Activated T-cell treated with anti-CD3 and anti-CD28 coated beads, Interleukin-2, amount 50 U/mL, for 72 hours (primary cell): Measurements from ENCODE around the gene FANCC. TPM values are rescaled to one million over a fixed set of nuclear protein-coding genes. Genes with fewer than 3 reads are reported as not detected.
A peak's percentile ranks its signal among the peaks of the same experiment; 100 is the strongest.

Experiments
- ATAC-seq, 2 donors: fragments of 150-1000 bp; cut with Tn5 transposase; replicated peaks in 1 of 2; 2 replicates each; pipeline ENCODE4 v1.10.0; 2021; ENCODE audit warnings: moderate library complexity in 2 of 2, mild to moderate bottlenecking in 1 of 2
- DNase-seq, 2 donors: peaks; one replicate each; pipeline ENCODE4 v3.0.0; 2021 to 2022; ENCODE audit warnings: mixed read lengths in 1 of 2
- H3K27ac Mint-ChIP-seq: one replicate; pipeline ENCODE4 v1.8.0; 2022; ENCODE audit warnings: mild to moderate bottlenecking, moderate library complexity, mixed read lengths
- H3K27me3 Mint-ChIP-seq: one replicate; pipeline ENCODE4 v1.8.0; 2022; ENCODE audit warnings: low read depth, mixed read lengths
- H3K36me3 Mint-ChIP-seq, 2 donors: one replicate each; pipeline ENCODE4 v1.8.0; 2022; ENCODE audit warnings: mixed read lengths in 2 of 2, mild to moderate bottlenecking in 1 of 2; ENCODE audit not compliant: insufficient read depth in 2 of 2
- H3K4me1 Mint-ChIP-seq: one replicate; pipeline ENCODE4 v1.8.0; 2022; ENCODE audit warnings: low read depth, mixed read lengths
- H3K4me3 Mint-ChIP-seq, 2 donors: one replicate each; pipeline ENCODE4 v1.8.0; 2022; ENCODE audit warnings: mild to moderate bottlenecking in 2 of 2, mixed read lengths in 2 of 2, moderate library complexity in 2 of 2
- H3K9me3 Mint-ChIP-seq, 2 donors: one replicate each; pipeline ENCODE4 v1.8.0; 2022; ENCODE audit warnings: mixed read lengths in 2 of 2
- total RNA-seq, 2 donors: library from RNA; stranded (reverse); gene quantifications; one replicate each; pipeline ENCODE4 v1.2.3, GENCODE V29; 2022

Gene FANCC
- total RNA-seq, 2 donors from 2014 or later, result 13.6 to 15.6 TPM

DNA sequence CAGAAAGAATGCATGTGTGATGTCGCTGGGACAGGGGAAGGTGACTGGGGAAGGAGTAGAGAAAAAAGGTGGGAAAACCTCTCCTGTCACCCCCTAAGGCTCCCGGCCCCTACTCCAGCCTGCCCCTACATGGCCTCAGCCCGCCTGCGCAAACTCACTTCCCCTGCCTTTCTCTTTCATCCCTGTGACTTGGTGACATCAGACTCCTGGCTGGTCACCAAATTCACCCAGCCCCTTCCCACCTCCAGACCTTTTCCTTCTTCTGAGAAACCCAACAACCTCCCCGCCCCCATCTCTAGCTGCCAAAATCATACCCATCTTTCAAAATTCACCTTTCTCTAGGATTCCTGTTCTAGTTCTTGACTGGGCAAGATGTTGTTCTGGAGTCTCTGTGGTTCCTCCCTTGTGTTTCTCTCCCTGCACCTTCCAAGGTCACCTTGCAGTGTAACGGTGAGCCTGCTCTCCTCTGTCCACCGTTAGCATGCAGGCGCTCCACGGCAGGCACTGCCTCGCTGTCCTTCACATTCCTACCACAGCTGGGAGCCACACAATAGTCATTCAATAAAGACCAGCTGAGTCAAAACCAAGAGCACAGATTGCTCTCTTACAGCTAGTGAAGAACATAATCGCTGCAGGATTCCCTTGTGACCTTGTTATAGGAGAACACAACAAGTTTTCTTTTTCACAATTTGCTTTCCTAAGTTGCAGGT, 134.5 kb downstream of the FANCC start:
- Mint-ChIP-seq H3K36me3 (peaks cover 0 to 3% of the 10 kb centered on the region in 2 donors), H3K27me3 (no peaks in the 10 kb centered on the region)
- no peak for ATAC-seq

GRCh38 chr9:95181835-95182234, 135.7 kb downstream of the FANCC start:
- H3K27me3 Mint-ChIP-seq, result no peaks in the 10 kb centered on the region
- no peak overlapping the region for H3K27ac Mint-ChIP-seq
- H3K9me3 Mint-ChIP-seq, result no peaks in the 10 kb centered on the region
- no peaks in the 10 kb centered on the region for H3K4me1 Mint-ChIP-seq
- H3K36me3 Mint-ChIP-seq, result peaks cover 0 to 3% of the 10 kb centered on the region in 2 donors
- DNase-seq (no peak), ATAC-seq (no peak)
- H3K4me3 Mint-ChIP-seq, result no peak overlapping the region

More for the DNA sequence above, 134.5 kb downstream of the FANCC start:
- Mint-ChIP-seq H3K27ac (no peak overlapping the region), H3K9me3 (no peaks in the 10 kb centered on the region), H3K4me1 (peaks cover under 1% of the 10 kb centered on the region), H3K4me3 (no peak overlapping the region)
- DNase-seq, result no peak

DNA sequence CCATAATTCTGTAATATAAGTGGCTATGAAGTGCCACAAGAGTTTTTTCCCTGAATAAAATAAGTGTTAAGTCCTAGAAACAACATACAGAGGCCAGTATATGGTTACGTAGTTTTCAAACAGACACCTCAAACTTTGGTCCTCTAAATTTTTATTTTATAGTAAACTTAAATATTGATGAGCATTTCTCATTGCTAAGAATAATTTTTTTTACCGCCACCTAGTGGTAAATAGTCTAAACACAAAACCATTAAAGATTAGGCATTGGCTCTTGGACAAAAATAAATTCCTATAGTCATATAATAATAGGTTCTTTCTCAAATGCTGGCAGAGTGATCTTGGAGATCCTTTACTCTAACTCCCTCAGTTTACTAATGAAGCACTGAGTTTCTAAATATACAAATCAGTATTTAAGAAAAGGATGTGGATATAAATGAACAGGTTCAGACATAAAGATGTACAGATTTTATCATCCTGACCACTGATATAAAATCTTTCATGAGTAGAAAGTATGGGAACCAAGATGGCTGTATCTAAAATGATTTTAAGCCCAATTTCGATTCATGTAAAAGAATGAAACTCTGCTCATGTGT, 136.2 kb downstream of the FANCC start:
- Mint-ChIP-seq H3K4me1 (no peaks in the 10 kb centered on the region), H3K27me3 (no peaks in the 10 kb centered on the region), H3K9me3 (no peaks in the 10 kb centered on the region), H3K4me3 (no peak overlapping the region), H3K27ac (no peak overlapping the region), H3K36me3 (peaks cover 0 to 3% of the 10 kb centered on the region in 2 donors)
- ATAC-seq (no peak), DNase-seq (no peak)

- Mint-ChIP-seq H3K4me3 (no peak overlapping the region), H3K27ac (no peak overlapping the region), H3K4me1 (no peaks in the 10 kb centered on the region), H3K27me3 (no peaks in the 10 kb centered on the region), H3K36me3 (no peaks in the 10 kb centered on the region), H3K9me3 (no peaks in the 10 kb centered on the region)
- no peak for ATAC-seq
- DNase-seq, result no peak
Measured at GRCh38 chr9:95177617-95178016, 139.9 kb downstream of the FANCC start.

- Mint-ChIP-seq H3K27me3 (no peaks in the 10 kb centered on the region), H3K4me1 (no peaks in the 10 kb centered on the region), H3K9me3 (no peaks in the 10 kb centered on the region), H3K4me3 (no peak overlapping the region), H3K36me3 (no peaks in the 10 kb centered on the region), H3K27ac (no peak overlapping the region)
- no peak for ATAC-seq
- DNase-seq, result no peak
Measured at GRCh38 chr9:95176755-95177319, 140.7 kb downstream of the FANCC start.

- Mint-ChIP-seq H3K27me3 (no peaks in the 10 kb centered on the region), H3K27ac (no peak overlapping the region), H3K9me3 (no peaks in the 10 kb centered on the region), H3K36me3 (no peaks in the 10 kb centered on the region), H3K4me3 (no peak overlapping the region), H3K4me1 (peaks cover 7% of the 10 kb centered on the region)
- no peak for ATAC-seq
- no peak for DNase-seq
Measured at GRCh38 chr9:95175523-95175922, 142.0 kb downstream of the FANCC start.

GRCh38 chr9:95174038-95174437, 143.5 kb downstream of the FANCC start:
- H3K9me3 Mint-ChIP-seq, result no peaks in the 10 kb centered on the region
- no peak overlapping the region for H3K4me3 Mint-ChIP-seq
- peaks cover 11% of the 10 kb centered on the region for H3K4me1 Mint-ChIP-seq
- no peaks in the 10 kb centered on the region for H3K27me3 Mint-ChIP-seq
- DNase-seq (no peak), ATAC-seq (no peak)
- peaks cover 0 to 4% of the 10 kb centered on the region in 2 donors for H3K36me3 Mint-ChIP-seq
- H3K27ac Mint-ChIP-seq, result no peak overlapping the region

GRCh38 chr9:95171596-95171995, 145.9 kb downstream of the FANCC start:
- ATAC-seq (no peak), DNase-seq (no peak)
- H3K27me3 Mint-ChIP-seq, result no peaks in the 10 kb centered on the region
- H3K36me3 Mint-ChIP-seq, result peaks cover 9 to 11% of the 10 kb centered on the region in 2 donors
- H3K27ac Mint-ChIP-seq, result peak overlapping the region; percentile 79
- H3K9me3 Mint-ChIP-seq, result no peaks in the 10 kb centered on the region
- peak overlapping the region in 1 of 2 donors; percentile 25 for H3K4me3 Mint-ChIP-seq
- peaks cover 24% of the 10 kb centered on the region for H3K4me1 Mint-ChIP-seq

DNA sequence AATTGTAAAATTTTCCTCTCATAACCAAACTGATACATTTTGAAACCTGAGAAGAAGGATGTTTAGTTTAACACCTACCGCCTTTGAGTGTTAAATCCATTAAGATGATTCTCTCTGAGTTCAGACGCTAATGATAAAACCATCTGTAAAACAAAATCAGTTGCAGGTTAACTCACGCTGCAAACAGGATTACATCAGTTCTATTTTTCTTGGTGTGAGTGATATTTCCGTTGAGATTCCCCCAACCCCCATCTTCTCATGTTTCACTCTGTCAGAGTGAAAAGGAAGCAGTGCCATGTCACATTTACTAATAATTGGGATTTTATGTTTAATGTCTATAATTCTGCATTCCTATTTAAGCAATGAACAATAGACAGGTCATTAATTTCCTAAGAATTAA, 146.5 kb downstream of the FANCC start:
- ATAC-seq, result peak; percentile 75 to 76
- peak overlapping the region; percentile 31 to 83 for H3K4me3 Mint-ChIP-seq
- H3K27me3 Mint-ChIP-seq, result no peaks in the 10 kb centered on the region
- H3K9me3 Mint-ChIP-seq, result no peaks in the 10 kb centered on the region
- H3K27ac Mint-ChIP-seq, result peak overlapping the region; percentile 17
- peaks cover 24% of the 10 kb centered on the region for H3K4me1 Mint-ChIP-seq
- DNase-seq, result peak in 1 of 2 donors; percentile 16
- H3K36me3 Mint-ChIP-seq, result peaks cover 12 to 15% of the 10 kb centered on the region in 2 donors

- ATAC-seq (peak; percentile 86 to 91), DNase-seq (peak; percentile 65 to 80)
- H3K9me3 Mint-ChIP-seq, result peaks cover 0 to 2% of the 10 kb centered on the region in 2 donors
- peaks cover 13 to 26% of the 10 kb centered on the region in 2 donors for H3K36me3 Mint-ChIP-seq
- H3K27ac Mint-ChIP-seq, result peak overlapping the region; percentile 43
- no peaks in the 10 kb centered on the region for H3K27me3 Mint-ChIP-seq
- H3K4me1 Mint-ChIP-seq, result peaks cover 24% of the 10 kb centered on the region
- peak overlapping the region in 1 of 2 donors; percentile 9 for H3K4me3 Mint-ChIP-seq
Measured at GRCh38 chr9:95167998-95168397, 149.5 kb downstream of the FANCC start.

GRCh38 chr9:95165004-95165403, 152.5 kb downstream of the FANCC start:
- Mint-ChIP-seq H3K4me1 (peaks cover 13% of the 10 kb centered on the region), H3K9me3 (peaks cover 0 to 6% of the 10 kb centered on the region in 2 donors), H3K27me3 (no peaks in the 10 kb centered on the region), H3K27ac (no peak overlapping the region), H3K4me3 (no peak overlapping the region), H3K36me3 (peaks cover 14 to 28% of the 10 kb centered on the region in 2 donors)
- ATAC-seq, result no peak
- DNase-seq, result no peak

- DNase-seq, result no peak
- Mint-ChIP-seq H3K27ac (no peak overlapping the region), H3K36me3 (peaks cover 1 to 6% of the 10 kb centered on the region in 2 donors), H3K27me3 (no peaks in the 10 kb centered on the region), H3K9me3 (peaks cover 0 to 4% of the 10 kb centered on the region in 2 donors), H3K4me1 (peaks cover 6% of the 10 kb centered on the region), H3K4me3 (no peak overlapping the region)
- ATAC-seq, result no peak
Measured at GRCh38 chr9:95157481-95158151, 159.9 kb downstream of the FANCC start.

DNA sequence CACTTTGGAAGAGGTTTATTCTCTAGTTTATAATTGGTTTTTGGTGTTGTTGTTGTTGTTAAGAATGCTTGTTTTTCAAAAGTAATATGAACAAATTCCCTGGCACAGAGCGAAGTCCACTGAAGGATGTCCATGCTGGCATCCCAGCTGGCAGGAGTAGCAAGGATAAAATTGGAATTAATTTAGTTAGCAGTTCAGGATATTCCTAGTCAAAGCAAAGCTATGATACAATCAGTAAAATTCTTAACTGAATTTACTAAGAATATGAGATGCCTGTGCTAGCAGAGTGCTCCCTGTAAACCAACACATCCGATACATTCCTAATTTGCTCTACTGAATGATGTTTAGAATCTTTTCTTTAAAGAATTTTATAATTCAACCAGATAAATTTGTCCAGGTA, 161.4 kb downstream of the FANCC start:
- DNase-seq (no peak), ATAC-seq (no peak)
- Mint-ChIP-seq H3K4me1 (peaks cover 6% of the 10 kb centered on the region), H3K27ac (no peak overlapping the region), H3K4me3 (no peak overlapping the region), H3K9me3 (peaks cover 0 to 3% of the 10 kb centered on the region in 2 donors), H3K36me3 (peaks cover 1 to 6% of the 10 kb centered on the region in 2 donors), H3K27me3 (no peaks in the 10 kb centered on the region)
